Measurements from ENCODE around the gene ZNF768. TPM values are rescaled to one million over a fixed set of nuclear protein-coding genes. Genes with fewer than 3 reads are reported as not detected.

Gene ZNF768
- total and polyA plus RNA-seq, 3 experiments from 2014 or later: 2.5 to 15.1 (median 13.5) TPM

- no peaks in the 10 kb centered on the region for H3K27me3 ChIP-seq (ENCODE audit: insufficient read depth, low read length, poor library complexity, severe bottlenecking)
- peaks cover 13% of the 10 kb centered on the region for H3K4me1 ChIP-seq (ENCODE audit: insufficient read depth, low read length)
- Mint-ChIP-seq H3K27me3 (no peaks in the 10 kb centered on the region), H3K27ac (peak overlapping the region in 2 of 8 donors; percentile 7 to 69), H3K4me3 (no peak overlapping the region), H3K36me3 (peaks cover 8 to 76% (median 14%) of the 10 kb centered on the region in 3 donors), H3K9me3 (no peaks in the 10 kb centered on the region), H3K4me1 (peaks cover 14 to 32% (median 20%) of the 10 kb centered on the region in 3 donors)
- ChIA-PET CTCF (interaction anchor here (2.7 to 4.5 kb wide), 2 partner anchors 45 to 65 kb away, joined by 11 to 20 read pairs; partner anchors contain the start of gene DCTPP1), POLR2A (interaction anchor here (0.6 to 3.7 kb wide), 5 partner anchors 12 to 54 kb away, joined by 3 to 13 read pairs (median 5); no protein-coding TSS in a partner anchor)
- H3K36me3 ChIP-seq (ENCODE audit: insufficient read depth, low read length): peaks cover 54% of the 10 kb centered on the region
- no peak for DNase-seq
- H3K9me3 ChIP-seq (ENCODE audit: low read length): no peaks in the 10 kb centered on the region
- no peak overlapping the region for H3K4me3 ChIP-seq (ENCODE audit: low read length)
- no peak overlapping the region for H3K27ac ChIP-seq (ENCODE audit: low read depth, low read length)
These were observed 31.7 kb downstream of the ZNF768 start for GRCh38 chr16:30494709-30495108.

- Histone ChIP-seq H3K4me1 (ENCODE audit: insufficient read depth, low read length) (peaks cover 13% of the 10 kb centered on the region), H3K27ac (ENCODE audit: low read depth, low read length) (no peak overlapping the region), H3K27me3 (ENCODE audit: insufficient read depth, low read length, poor library complexity, severe bottlenecking) (no peaks in the 10 kb centered on the region), H3K36me3 (ENCODE audit: insufficient read depth, low read length) (peaks cover 57% of the 10 kb centered on the region), H3K4me3 (ENCODE audit: low read length) (no peak overlapping the region), H3K9me3 (ENCODE audit: low read length) (no peaks in the 10 kb centered on the region)
- H3K9me3 Mint-ChIP-seq: no peaks in the 10 kb centered on the region
- peaks cover 8 to 78% (median 13%) of the 10 kb centered on the region in 3 donors for H3K36me3 Mint-ChIP-seq
- ChIA-PET CTCF (interaction anchor here (2.7 to 4.5 kb wide), 2 partner anchors 44 to 64 kb away, joined by 11 to 20 read pairs; partner anchors contain the start of gene DCTPP1), POLR2A (interaction anchor here (0.5 to 3.7 kb wide), 3 partner anchors 17 to 88 kb away, joined by 3 to 13 read pairs (median 4); no protein-coding TSS in a partner anchor)
- H3K27ac Mint-ChIP-seq: no peak overlapping the region
- no peak for DNase-seq
- peaks cover 15 to 35% (median 26%) of the 10 kb centered on the region in 3 donors for H3K4me1 Mint-ChIP-seq
- no peak overlapping the region for H3K4me3 Mint-ChIP-seq
- no peaks in the 10 kb centered on the region for H3K27me3 Mint-ChIP-seq
These were observed 32.4 kb downstream of the ZNF768 start for GRCh38 chr16:30493941-30494488.

GRCh38 chr16:30491744-30492308 lies 34.5 kb downstream of the ZNF768 start:
- no peak overlapping the region for H3K4me3 ChIP-seq (ENCODE audit: low read length)
- no peaks in the 10 kb centered on the region for H3K27me3 Mint-ChIP-seq
- H3K4me1 Mint-ChIP-seq: peaks cover 20 to 45% (median 28%) of the 10 kb centered on the region in 3 donors
- peak overlapping the region in 5 of 8 donors; percentile 57 to 91 (median 68) for H3K27ac Mint-ChIP-seq
- DNase-seq: peak in 3 of 5 donors; percentile 10 to 68 (median 28)
- H3K36me3 ChIP-seq (ENCODE audit: insufficient read depth, low read length): peaks cover 61% of the 10 kb centered on the region
- no peaks in the 10 kb centered on the region for H3K27me3 ChIP-seq (ENCODE audit: insufficient read depth, low read length, poor library complexity, severe bottlenecking)
- POLR2A ChIA-PET: interaction anchor here (0.6 to 2.0 kb wide), 7 partner anchors 9 to 58 kb away, joined by 3 to 16 read pairs (median 5); partner anchors contain the start of gene ITGAL
- no peaks in the 10 kb centered on the region for H3K9me3 ChIP-seq (ENCODE audit: low read length)
- CTCF ChIA-PET: interaction anchor here (1.1 to 4.5 kb wide), 8 partner anchors 9 to 62 kb away, joined by 3 to 20 read pairs (median 4); partner anchors contain the start of gene DCTPP1
- no peaks in the 10 kb centered on the region for H3K9me3 Mint-ChIP-seq
- peak overlapping the region; percentile 44 for H3K27ac ChIP-seq (ENCODE audit: low read depth, low read length)
- peaks cover 13% of the 10 kb centered on the region for H3K4me1 ChIP-seq (ENCODE audit: insufficient read depth, low read length)
- peak overlapping the region in 2 of 7 donors; percentile 6 to 46 for H3K4me3 Mint-ChIP-seq
- H3K36me3 Mint-ChIP-seq: peaks cover 12 to 79% (median 14%) of the 10 kb centered on the region in 3 donors

GRCh38 chr16:30491229-30491628 lies 35.1 kb downstream of the ZNF768 start:
- H3K36me3 ChIP-seq (ENCODE audit: insufficient read depth, low read length): peaks cover 59% of the 10 kb centered on the region
- no peak overlapping the region for H3K4me3 ChIP-seq (ENCODE audit: low read length)
- ChIA-PET POLR2A (interaction anchor here (0.6 to 2.0 kb wide), 11 partner anchors 10 to 61 kb away, joined by 3 to 16 read pairs (median 5); partner anchors contain the start of genes DCTPP1 and ITGAL), CTCF (interaction anchor here (1.0 to 4.5 kb wide), 8 partner anchors 8 to 81 kb away, joined by 3 to 20 read pairs (median 4); partner anchors contain the start of gene DCTPP1)
- Mint-ChIP-seq H3K27ac (peak overlapping the region in 6 of 8 donors; percentile 3 to 91 (median 70)), H3K9me3 (peaks cover 0 to 1% (median 0%) of the 10 kb centered on the region in 5 donors), H3K4me1 (peaks cover 24 to 49% (median 33%) of the 10 kb centered on the region in 3 donors), H3K36me3 (peaks cover 12 to 81% (median 17%) of the 10 kb centered on the region in 3 donors), H3K27me3 (no peaks in the 10 kb centered on the region), H3K4me3 (peak overlapping the region in 1 of 7 donors; percentile 46)
- peaks cover 13% of the 10 kb centered on the region for H3K4me1 ChIP-seq (ENCODE audit: insufficient read depth, low read length)
- H3K27ac ChIP-seq (ENCODE audit: low read depth, low read length): peak overlapping the region; percentile 44
- H3K27me3 ChIP-seq (ENCODE audit: insufficient read depth, low read length, poor library complexity, severe bottlenecking): no peaks in the 10 kb centered on the region
- no peak for DNase-seq
- no peaks in the 10 kb centered on the region for H3K9me3 ChIP-seq (ENCODE audit: low read length)

- Histone ChIP-seq H3K27ac (ENCODE audit: low read depth, low read length) (no peak overlapping the region), H3K4me3 (ENCODE audit: low read length) (no peak overlapping the region), H3K36me3 (ENCODE audit: insufficient read depth, low read length) (peaks cover 61% of the 10 kb centered on the region), H3K4me1 (ENCODE audit: insufficient read depth, low read length) (peaks cover 13% of the 10 kb centered on the region), H3K9me3 (ENCODE audit: low read length) (no peaks in the 10 kb centered on the region), H3K27me3 (ENCODE audit: insufficient read depth, low read length, poor library complexity, severe bottlenecking) (no peaks in the 10 kb centered on the region)
- H3K4me3 Mint-ChIP-seq: no peak overlapping the region
- no peaks in the 10 kb centered on the region for H3K27me3 Mint-ChIP-seq
- peaks cover 27 to 54% (median 38%) of the 10 kb centered on the region in 3 donors for H3K4me1 Mint-ChIP-seq
- no peak for DNase-seq
- H3K27ac Mint-ChIP-seq: peak overlapping the region in 7 of 8 donors; percentile 2 to 91 (median 52)
- H3K9me3 Mint-ChIP-seq: peaks cover 0 to 1% (median 0%) of the 10 kb centered on the region in 5 donors
- POLR2A ChIA-PET: interaction anchor here (0.5 to 2.0 kb wide), 6 partner anchors 17 to 71 kb away, joined by 3 to 9 read pairs (median 5); partner anchors contain the start of gene ITGAL
- CTCF ChIA-PET: interaction anchor here (0.7 to 2.3 kb wide), 3 partner anchors 15 to 80 kb away, joined by 3 to 16 read pairs (median 3); no protein-coding TSS in a partner anchor
- peaks cover 12 to 83% (median 17%) of the 10 kb centered on the region in 3 donors for H3K36me3 Mint-ChIP-seq
These were observed 36.2 kb downstream of the ZNF768 start for GRCh38 chr16:30490210-30490609.

- H3K36me3 Mint-ChIP-seq: peaks cover 4 to 83% (median 14%) of the 10 kb centered on the region in 3 donors
- POLR2A ChIA-PET: interaction anchor here (0.7 to 1.6 kb wide), 5 partner anchors 10 to 69 kb away, joined by 3 to 8 read pairs (median 5); partner anchors contain the start of gene ZNF764
- peaks cover 51% of the 10 kb centered on the region for H3K36me3 ChIP-seq (ENCODE audit: insufficient read depth, low read length)
- peak overlapping the region in 7 of 8 donors; percentile 11 to 88 (median 75) for H3K27ac Mint-ChIP-seq
- H3K9me3 Mint-ChIP-seq: peaks cover 0 to 1% (median 0%) of the 10 kb centered on the region in 5 donors
- DNase-seq: no peak
- H3K4me1 ChIP-seq (ENCODE audit: insufficient read depth, low read length): peaks cover 13% of the 10 kb centered on the region
- H3K4me3 ChIP-seq (ENCODE audit: low read length): no peak overlapping the region
- H3K27me3 ChIP-seq (ENCODE audit: insufficient read depth, low read length, poor library complexity, severe bottlenecking): no peaks in the 10 kb centered on the region
- H3K27ac ChIP-seq (ENCODE audit: low read depth, low read length): no peak overlapping the region
- H3K9me3 ChIP-seq (ENCODE audit: low read length): no peaks in the 10 kb centered on the region
- no peaks in the 10 kb centered on the region for H3K27me3 Mint-ChIP-seq
- peaks cover 28 to 53% (median 33%) of the 10 kb centered on the region in 3 donors for H3K4me1 Mint-ChIP-seq
- H3K4me3 Mint-ChIP-seq: peak overlapping the region in 1 of 7 donors; percentile 52
- CTCF ChIA-PET: interaction anchor here (0.8 to 2.0 kb wide), 5 partner anchors 13 to 140 kb away, joined by 3 to 7 read pairs (median 5); partner anchors contain the start of gene DCTPP1
These were observed 37.4 kb downstream of the ZNF768 start for GRCh38 chr16:30488764-30489605.
